Progenitor cell of endocrine pancreas (in vitro differentiated cells): ENCODE measurements around the gene NCOA7. TPM values are rescaled to one million over a fixed set of nuclear protein-coding genes. Genes with fewer than 3 reads are reported as not detected.

Source experiments
- DNase-seq: peaks from one replicate; pipeline ENCODE4 v3.0.0; 2021; ENCODE audit warnings: low spot score; ENCODE audit not compliant: unreplicated experiment
- H3K27ac Mint-ChIP-seq: 2 replicates; pipeline ENCODE4 v1.8.0; 2021; ENCODE audit warnings: mild to moderate bottlenecking, moderate library complexity, mixed read lengths
- H3K27me3 Mint-ChIP-seq: 2 replicates; pipeline ENCODE4 v1.8.0; 2021; ENCODE audit warnings: mixed read lengths
- H3K36me3 Mint-ChIP-seq: 2 replicates; pipeline ENCODE4 v1.8.0; 2022; ENCODE audit warnings: mixed read lengths; ENCODE audit not compliant: insufficient read depth
- H3K4me1 Mint-ChIP-seq: 2 replicates; pipeline ENCODE4 v1.8.0; 2021; ENCODE audit warnings: low read depth, mixed read lengths
- H3K4me3 Mint-ChIP-seq: 2 replicates; pipeline ENCODE4 v1.8.0; 2021; ENCODE audit warnings: low read depth, mild to moderate bottlenecking, moderate library complexity, mixed read lengths
- H3K9me3 Mint-ChIP-seq: 2 replicates; pipeline ENCODE4 v1.8.0; 2021; ENCODE audit warnings: low read depth, mixed read lengths
- CTCF ChIP-seq: fragments of 200-600 bp; sonication (generic); IDR thresholded peaks from one replicate; pipeline ENCODE4 v1.5.0; 2021; ENCODE audit warnings: antibody characterized with exemption, mild to moderate bottlenecking; ENCODE audit not compliant: unreplicated experiment
- total RNA-seq: library from RNA; stranded (reverse); gene quantifications from 2 replicates; pipeline ENCODE4 v1.2.1, GENCODE V29; 2021

Gene NCOA7
- total RNA-seq, 1 donor from 2014 or later, result 18.0 TPM

GRCh38 chr6:125954735-125955339, 164.1 kb downstream of the NCOA7 start:
- Mint-ChIP-seq H3K4me1 (peaks cover 19% of the 10 kb centered on the region), H3K27ac (peak overlapping the region; percentile 76), H3K36me3 (no peaks in the 10 kb centered on the region), H3K4me3 (peak overlapping the region; percentile 55), H3K27me3 (no peaks in the 10 kb centered on the region), H3K9me3 (peaks cover 4% of the 10 kb centered on the region)
- DNase-seq, result no peak
- no peak for TF ChIP-seq CTCF

GRCh38 chr6:125955973-125956372, 165.2 kb downstream of the NCOA7 start:
- Mint-ChIP-seq H3K4me1 (peaks cover 19% of the 10 kb centered on the region), H3K9me3 (peaks cover 4% of the 10 kb centered on the region), H3K27me3 (no peaks in the 10 kb centered on the region), H3K36me3 (no peaks in the 10 kb centered on the region), H3K4me3 (no peak overlapping the region), H3K27ac (no peak overlapping the region)
- DNase-seq, result no peak
- TF ChIP-seq CTCF, result no peak

- H3K27me3 Mint-ChIP-seq, result no peaks in the 10 kb centered on the region
- H3K36me3 Mint-ChIP-seq, result no peaks in the 10 kb centered on the region
- peak; percentile 98 for DNase-seq
- no peak within 1 kb of the TSS for H3K27ac Mint-ChIP-seq
- peaks cover 4% of the 10 kb centered on the region for H3K9me3 Mint-ChIP-seq
- no peak within 1 kb of the TSS for H3K4me3 Mint-ChIP-seq
- H3K4me1 Mint-ChIP-seq, result peaks cover 19% of the 10 kb centered on the region
- TF ChIP-seq CTCF, result peak; percentile 99
Measured at GRCh38 chr6:125956506-125957390, 166.0 kb downstream of the NCOA7 start, which contains the start of gene HINT3. TSS of gene HINT3 (plus strand) at chr6:125956770. CDS start at chr6:125956978, 208 bp downstream.

GRCh38 chr6:125957391-125957693, 166.6 kb downstream of the NCOA7 start:
- no peak overlapping the region for H3K27ac Mint-ChIP-seq
- H3K9me3 Mint-ChIP-seq, result peaks cover 2% of the 10 kb centered on the region
- no peak for TF ChIP-seq CTCF
- DNase-seq, result no peak
- H3K36me3 Mint-ChIP-seq, result no peaks in the 10 kb centered on the region
- no peaks in the 10 kb centered on the region for H3K27me3 Mint-ChIP-seq
- H3K4me1 Mint-ChIP-seq, result peaks cover 19% of the 10 kb centered on the region
- H3K4me3 Mint-ChIP-seq, result no peak overlapping the region

- no peaks in the 10 kb centered on the region for H3K9me3 Mint-ChIP-seq
- no peak overlapping the region for H3K27ac Mint-ChIP-seq
- no peak overlapping the region for H3K4me3 Mint-ChIP-seq
- peaks cover 20% of the 10 kb centered on the region for H3K4me1 Mint-ChIP-seq
- DNase-seq, result no peak
- no peak for TF ChIP-seq CTCF
- no peaks in the 10 kb centered on the region for H3K36me3 Mint-ChIP-seq
- H3K27me3 Mint-ChIP-seq, result no peaks in the 10 kb centered on the region
Measured at GRCh38 chr6:125957845-125958244, 167.1 kb downstream of the NCOA7 start.
